Lung (tissue), 12 donors: ENCODE results near the gene ADAMTSL2. TPM values are rescaled to one million over a fixed set of nuclear protein-coding genes. Genes with fewer than 3 reads are reported as not detected.

ENCODE experiments used
- ATAC-seq: fragments of 200-7000 bp; cut with Tn5 transposase; one replicate; pipeline ENCODE4 v1.9.1; 2020; ENCODE audit warnings: moderate number of reproducible peaks; ENCODE audit not compliant: insufficient read depth, low FRiP score
- DNase-seq, 3 donors: peaks; one replicate each; pipeline ENCODE4 v3.0.0-alpha.2; 2013 to 2017
- H3K27ac ChIP-seq, 2 donors: one replicate each; pipeline ENCODE4 v1.5.1; 2013; ENCODE audit warnings: mild to moderate bottlenecking in 2 of 2, moderate library complexity in 2 of 2, control low read depth in 1 of 2, inconsistent platforms in 1 of 2, low read depth in 1 of 2, low read length in 1 of 2
- H3K27me3 ChIP-seq, 3 donors: one replicate each; pipeline ENCODE4 v1.5.1; 2013; ENCODE audit warnings: low read length in 2 of 3; ENCODE audit not compliant: control insufficient read depth in 3 of 3, insufficient read depth in 3 of 3
- H3K36me3 ChIP-seq, 4 donors: one replicate each; pipeline ENCODE4 v1.5.1; 2013; ENCODE audit warnings: low read length in 4 of 4, mild to moderate bottlenecking in 1 of 4, moderate library complexity in 1 of 4; ENCODE audit not compliant: control insufficient read depth in 4 of 4, insufficient read depth in 4 of 4
- H3K4me1 ChIP-seq, 5 donors: one replicate each; pipeline ENCODE4 v1.5.1; 2013; ENCODE audit warnings: low read length in 5 of 5, mild to moderate bottlenecking in 2 of 5, moderate library complexity in 1 of 5; ENCODE audit not compliant: control insufficient read depth in 5 of 5, insufficient read depth in 5 of 5
- H3K4me3 ChIP-seq: one replicate; pipeline ENCODE4 v1.5.1; 2013; ENCODE audit warnings: mild to moderate bottlenecking, control low read depth, moderate library complexity
- H3K9ac ChIP-seq, 2 donors: one replicate each; pipeline ENCODE4 v1.5.1; 2013; ENCODE audit warnings: low read length in 2 of 2, control low read depth in 1 of 2; ENCODE audit not compliant: insufficient read depth in 1 of 2
- H3K9me3 ChIP-seq, 4 donors: one replicate each; pipeline ENCODE4 v1.5.1; 2013; ENCODE audit warnings: low read length in 3 of 4, mild to moderate bottlenecking in 1 of 4, moderate library complexity in 1 of 4; ENCODE audit not compliant: control insufficient read depth in 4 of 4, insufficient read depth in 3 of 4
- WGBS, 2 donors: extraction: QIAGEN DNeasy Blood & Tissue Kit; methylation state at CpG; one replicate each; pipeline ENCODE4 v1.1.7; 2013; 5-methylcytosine and 5-hydroxymethylcytosine counted together
- polyA plus RNA-seq, 2 donors: library from polyadenylated mRNA; stranded (reverse); fragments of 200-250 nt; gene quantifications; one replicate each; pipeline ENCODE4 v1.2.1, GENCODE V29; 2013
- total RNA-seq, 2 donors: library from RNA; depleted of rRNA in 1 of 2; stranded (reverse); fragments of >200 nt in 1 of 2; gene quantifications; one replicate each; pipeline ENCODE4 v1.2.1, GENCODE V29; 2014 to 2021
- TF ChIP-seq, protein P1 (sequence below): IDR thresholded peaks from 2 replicates; pipeline ENCODE4 v1.5.1; 2012; ENCODE audit warnings: mild to moderate bottlenecking; ENCODE audit errors: control extremely low read depth, extremely low read depth
- donor health status: control.
- donor health status: control.
- donor health status: Bipolar disorder and iron deficiency.
- donor health status: healthy.
- donor health status: DM: yes; HTN: yes; CAD: no.

ADAMTSL2 gene
- total and polyA plus RNA-seq, 4 donors = 6.4 to 20.6 (median 10.1) TPM

DNA sequence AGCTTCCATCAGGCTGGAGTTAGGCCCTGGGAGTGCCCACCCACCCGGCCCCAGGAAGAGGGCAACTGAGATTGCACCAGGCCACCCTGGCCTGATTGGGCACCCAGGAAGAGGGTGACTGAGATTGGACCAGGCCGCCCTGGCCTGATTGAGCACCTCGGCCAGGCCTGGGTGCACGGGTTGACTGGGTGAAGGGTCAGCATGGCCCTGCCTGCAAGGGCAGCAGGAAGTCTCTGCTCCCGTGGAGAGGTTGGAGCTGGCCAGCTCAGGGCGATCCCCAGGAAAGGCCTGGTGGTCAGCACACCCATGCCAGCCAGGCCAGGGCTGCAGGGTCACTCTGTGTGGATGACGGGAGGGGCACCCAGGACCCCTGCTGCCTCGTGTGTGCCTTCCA is 11.8 kb downstream of the ADAMTSL2 start:
- peaks cover 0 to 33% (median 15%) of the 10 kb centered on the region in 5 donors for H3K4me1 ChIP-seq
- WGBS, 2 donors = 65 to 85% methylated on average over 6 to 8 of the region's 8 CpGs
- no peak overlapping the region for H3K27ac ChIP-seq

DNA sequence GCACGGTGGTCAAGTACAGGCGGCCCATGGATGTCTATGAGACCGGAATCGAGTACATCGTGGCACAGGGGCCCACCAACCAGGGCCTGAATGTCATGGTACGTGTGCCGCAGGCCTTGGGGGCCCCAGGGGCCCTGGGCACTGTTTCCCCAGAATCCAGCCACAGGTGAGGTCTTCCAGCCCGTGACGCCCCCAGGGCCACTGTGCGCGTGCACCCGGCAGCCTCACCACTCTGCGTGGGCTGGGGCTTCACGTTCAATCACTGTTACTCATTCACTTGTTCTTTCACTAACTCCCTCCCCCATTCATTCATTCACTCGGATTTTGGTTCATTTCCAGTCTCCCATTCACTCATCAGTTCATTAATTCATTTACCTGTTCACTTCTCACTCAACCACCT is 12.6 kb downstream of the ADAMTSL2 start:
- Histone ChIP-seq H3K27ac (no peak overlapping the region), H3K4me1 (peaks cover 0 to 41% (median 18%) of the 10 kb centered on the region in 5 donors), H3K9ac (no peak overlapping the region), H3K9me3 (no peaks in the 10 kb centered on the region), H3K27me3 (no peaks in the 10 kb centered on the region), H3K4me3 (no peak overlapping the region), H3K36me3 (no peaks in the 10 kb centered on the region)
- DNase-seq = no peak
- WGBS, 2 donors = 87 to 89% methylated on average over 14 to 15 of the region's 15 CpGs
- ATAC-seq = no peak
- TF ChIP-seq, protein P1, sequence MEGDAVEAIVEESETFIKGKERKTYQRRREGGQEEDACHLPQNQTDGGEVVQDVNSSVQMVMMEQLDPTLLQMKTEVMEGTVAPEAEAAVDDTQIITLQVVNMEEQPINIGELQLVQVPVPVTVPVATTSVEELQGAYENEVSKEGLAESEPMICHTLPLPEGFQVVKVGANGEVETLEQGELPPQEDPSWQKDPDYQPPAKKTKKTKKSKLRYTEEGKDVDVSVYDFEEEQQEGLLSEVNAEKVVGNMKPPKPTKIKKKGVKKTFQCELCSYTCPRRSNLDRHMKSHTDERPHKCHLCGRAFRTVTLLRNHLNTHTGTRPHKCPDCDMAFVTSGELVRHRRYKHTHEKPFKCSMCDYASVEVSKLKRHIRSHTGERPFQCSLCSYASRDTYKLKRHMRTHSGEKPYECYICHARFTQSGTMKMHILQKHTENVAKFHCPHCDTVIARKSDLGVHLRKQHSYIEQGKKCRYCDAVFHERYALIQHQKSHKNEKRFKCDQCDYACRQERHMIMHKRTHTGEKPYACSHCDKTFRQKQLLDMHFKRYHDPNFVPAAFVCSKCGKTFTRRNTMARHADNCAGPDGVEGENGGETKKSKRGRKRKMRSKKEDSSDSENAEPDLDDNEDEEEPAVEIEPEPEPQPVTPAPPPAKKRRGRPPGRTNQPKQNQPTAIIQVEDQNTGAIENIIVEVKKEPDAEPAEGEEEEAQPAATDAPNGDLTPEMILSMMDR = no peak

More for the DNA sequence above, 11.8 kb downstream of the ADAMTSL2 start:
- Histone ChIP-seq H3K9me3 (no peaks in the 10 kb centered on the region), H3K9ac (no peak overlapping the region), H3K4me3 (no peak overlapping the region), H3K36me3 (no peaks in the 10 kb centered on the region), H3K27me3 (no peaks in the 10 kb centered on the region)
- TF ChIP-seq, protein P1 = no peak
- no peak for DNase-seq
- ATAC-seq = no peak

DNA sequence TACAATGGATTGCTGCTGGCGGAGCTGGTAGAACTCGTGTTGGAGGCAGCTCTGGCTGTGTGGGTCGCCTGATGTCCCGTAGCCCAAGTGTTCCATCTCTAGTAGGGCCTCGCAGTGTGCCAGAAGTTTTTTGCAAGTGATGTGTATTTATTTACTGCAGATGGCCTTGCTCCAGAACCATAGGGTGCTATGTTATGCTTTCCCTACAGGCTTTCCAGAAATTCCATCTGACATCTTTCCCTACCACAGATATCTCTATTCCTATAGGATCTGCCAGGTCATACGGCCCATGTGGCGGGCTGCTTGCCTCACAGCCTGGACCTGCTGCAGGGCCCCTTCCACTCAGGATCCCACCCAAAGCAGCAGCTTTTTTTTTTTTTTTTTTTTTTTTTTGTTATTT is 16.9 kb downstream of the ADAMTSL2 start:
- no peaks in the 10 kb centered on the region for H3K36me3 ChIP-seq
- no peak overlapping the region for H3K27ac ChIP-seq
- H3K9ac ChIP-seq = no peak overlapping the region
- H3K9me3 ChIP-seq = no peaks in the 10 kb centered on the region
- no peaks in the 10 kb centered on the region for H3K27me3 ChIP-seq
- WGBS, 2 donors = 81 to 83% methylated on average over 7 of the region's 7 CpGs
- peak; percentile 81 to 97 (median 84) for DNase-seq
- TF ChIP-seq, protein P1 = no peak
- H3K4me1 ChIP-seq = peaks cover 0 to 42% (median 12%) of the 10 kb centered on the region in 5 donors
- H3K4me3 ChIP-seq = no peak overlapping the region
- no peak for ATAC-seq

DNA sequence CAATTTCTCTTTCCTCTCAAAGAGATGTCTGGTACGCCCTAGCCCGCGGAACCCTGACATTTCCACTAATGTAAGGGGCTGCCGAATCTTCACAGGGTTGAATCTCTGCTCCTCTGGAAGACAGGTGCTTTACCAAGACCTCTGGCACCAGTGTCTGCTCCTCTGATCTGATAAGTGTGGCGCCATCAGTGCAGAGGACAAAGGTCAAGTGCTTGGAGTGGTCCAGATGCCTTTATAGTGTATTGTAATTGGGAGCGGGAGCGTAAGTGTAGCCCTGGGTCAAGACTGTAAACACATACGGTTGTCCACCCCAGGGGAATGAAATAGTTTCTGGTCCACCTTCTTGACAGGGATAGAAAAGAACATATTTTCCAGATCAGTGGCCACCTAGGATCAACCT is 17.7 kb downstream of the ADAMTSL2 start:
- Histone ChIP-seq H3K27ac (no peak overlapping the region), H3K4me3 (no peak overlapping the region), H3K9me3 (no peaks in the 10 kb centered on the region), H3K36me3 (no peaks in the 10 kb centered on the region), H3K9ac (no peak overlapping the region), H3K27me3 (no peaks in the 10 kb centered on the region), H3K4me1 (peaks cover 0 to 42% (median 12%) of the 10 kb centered on the region in 5 donors)
- TF ChIP-seq, protein P1 = no peak
- ATAC-seq (no peak), DNase-seq (no peak)
- WGBS, 2 donors = 88 to 96% methylated on average over 8 of the region's 8 CpGs
